Endothelial cell of umbilical vein (primary cell): ENCODE results near the gene PRICKLE4.

Experiments used
- CTCF ChIP-seq, 2 donors: IDR thresholded peaks; 1 replicate in 1 of 2; 2 replicates in 1 of 2; pipeline ENCODE4 v1.5.1; 2011; ENCODE audit warnings: low read length in 2 of 2, mild to moderate bottlenecking in 2 of 2, moderate library complexity in 2 of 2, control low read depth in 1 of 2, inconsistent platforms in 1 of 2, low read depth in 1 of 2; ENCODE audit not compliant: insufficient read depth in 1 of 2; ENCODE audit errors: extremely low read depth in 1 of 2
- POLR2A ChIP-seq: IDR thresholded peaks from 2 replicates; pipeline ENCODE4 v1.6.1; 2012; ENCODE audit warnings: low read depth, mild to moderate bottlenecking, control low read depth, low read length

- TF ChIP-seq CTCF (IDR thresholded peaks at IDR 0.05; ENCODE audit: extremely low read depth in 1 of 2, insufficient read depth in 1 of 2, low read depth in 1 of 2, low read length in 2 of 2) (peak; percentile 65 to 68), POLR2A (no peak)
These were observed 20.8 kb downstream of the PRICKLE4 start for GRCh38 chr6:41801380-41801779.
